Measurements from ENCODE around the gene LAGE3. TPM values are rescaled to one million over a fixed set of nuclear protein-coding genes. Genes with fewer than 3 reads are reported as not detected.

The LAGE3 gene
- total RNA-seq, 4 donors from 2014 or later: 3.0 to 28.4 (median 23.3) TPM; not detected in 1

DNA sequence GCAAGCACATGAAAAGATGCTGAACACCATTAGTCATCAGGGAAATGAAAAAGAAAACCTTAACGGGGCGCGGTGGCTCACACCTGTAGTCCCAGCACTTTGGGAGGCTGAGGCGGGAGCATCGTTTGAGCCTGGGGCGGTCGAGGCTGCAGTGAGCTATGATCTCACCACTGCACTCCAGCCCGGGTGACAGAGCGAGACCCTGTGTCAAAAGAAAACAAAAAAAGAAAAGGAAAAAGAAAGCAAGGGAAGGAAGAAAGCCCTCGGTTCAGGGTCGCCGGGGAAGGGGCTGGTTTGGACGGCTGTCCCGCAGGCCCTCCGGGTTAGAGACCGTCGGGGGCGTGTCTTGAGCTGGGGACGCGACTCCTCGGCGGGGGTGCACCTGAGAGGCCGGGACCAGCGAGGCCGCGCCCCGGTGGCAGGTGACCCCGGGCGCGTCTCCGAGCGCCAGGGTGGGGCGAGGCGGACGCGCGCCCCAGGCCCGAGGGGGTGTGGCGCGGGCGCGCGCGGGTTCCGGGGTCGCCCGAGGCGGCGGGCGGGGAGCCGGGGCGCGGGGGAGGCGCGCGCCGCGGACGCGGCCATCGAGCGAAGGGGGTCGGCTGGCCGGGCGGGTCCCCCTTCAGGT lies 21.5 kb downstream of the LAGE3 start:
- Histone ChIP-seq H3K9me3 (no peaks in the 10 kb centered on the region), H3K36me3 (no peaks in the 10 kb centered on the region), H3K4me1 (peaks cover 2 to 9% (median 6%) of the 10 kb centered on the region in 4 donors), H3K27ac (peak overlapping the region; percentile 65 to 91 (median 80)), H3K27me3 (no peaks in the 10 kb centered on the region), H3K4me3 (peak overlapping the region; percentile 23 to 78 (median 62))
- 0 to 39% methylated on average over 8 to 30 of the region's 65 CpGs for WGBS, 2 donors (ENCODE audit: low coverage in 1 of 2)
- intact Hi-C loops (cut with DNase I; ENCODE audit: low total_unique reads) (no loop called here), in situ Hi-C loops (cut with MboI; ENCODE audit: low pct_ligation_motif_present in 1 of 4, low pct_unique_long_range_greater_than_20kb in 1 of 4, low sequenced_read_pairs in 3 of 4) (no loop called here)
- DNase-seq: peak; percentile 72
- TF ChIP-seq EP300 (IDR thresholded peaks at IDR 0.05; ENCODE audit: low read depth) (no peak), POLR2A (IDR thresholded peaks at IDR 0.05) (no peak), POLR2AphosphoS5 (IDR thresholded peaks at IDR 0.05) (no peak)
- TF ChIP-seq, protein P1, sequence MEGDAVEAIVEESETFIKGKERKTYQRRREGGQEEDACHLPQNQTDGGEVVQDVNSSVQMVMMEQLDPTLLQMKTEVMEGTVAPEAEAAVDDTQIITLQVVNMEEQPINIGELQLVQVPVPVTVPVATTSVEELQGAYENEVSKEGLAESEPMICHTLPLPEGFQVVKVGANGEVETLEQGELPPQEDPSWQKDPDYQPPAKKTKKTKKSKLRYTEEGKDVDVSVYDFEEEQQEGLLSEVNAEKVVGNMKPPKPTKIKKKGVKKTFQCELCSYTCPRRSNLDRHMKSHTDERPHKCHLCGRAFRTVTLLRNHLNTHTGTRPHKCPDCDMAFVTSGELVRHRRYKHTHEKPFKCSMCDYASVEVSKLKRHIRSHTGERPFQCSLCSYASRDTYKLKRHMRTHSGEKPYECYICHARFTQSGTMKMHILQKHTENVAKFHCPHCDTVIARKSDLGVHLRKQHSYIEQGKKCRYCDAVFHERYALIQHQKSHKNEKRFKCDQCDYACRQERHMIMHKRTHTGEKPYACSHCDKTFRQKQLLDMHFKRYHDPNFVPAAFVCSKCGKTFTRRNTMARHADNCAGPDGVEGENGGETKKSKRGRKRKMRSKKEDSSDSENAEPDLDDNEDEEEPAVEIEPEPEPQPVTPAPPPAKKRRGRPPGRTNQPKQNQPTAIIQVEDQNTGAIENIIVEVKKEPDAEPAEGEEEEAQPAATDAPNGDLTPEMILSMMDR (IDR thresholded peaks at IDR 0.05): no peak

DNA sequence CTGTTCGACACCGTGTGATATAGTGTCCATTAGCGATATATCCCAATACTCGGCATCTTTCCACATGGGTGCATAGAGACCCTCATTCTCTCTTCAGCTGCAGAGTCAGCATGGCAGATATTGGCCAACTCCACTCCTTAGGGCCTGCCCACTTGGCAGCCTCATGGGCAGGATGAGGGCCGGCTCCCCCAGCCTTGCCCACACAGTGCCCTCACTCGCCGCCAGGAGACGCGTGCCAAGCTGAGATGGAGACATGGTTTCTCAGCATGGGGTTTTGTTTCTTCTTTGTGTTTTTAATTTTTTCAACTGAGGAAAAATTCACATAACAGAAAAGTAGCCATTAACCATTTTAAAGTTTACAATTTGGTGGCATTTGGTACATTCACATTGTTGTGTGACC lies 26.3 kb downstream of the LAGE3 start:
- DNase-seq: no peak
- WGBS, 2 donors (ENCODE audit: low coverage in 1 of 2): 83% methylated on average over 9 of the region's 9 CpGs; no CpG with 5 or more reads in 1 of the 2 donors

DNA sequence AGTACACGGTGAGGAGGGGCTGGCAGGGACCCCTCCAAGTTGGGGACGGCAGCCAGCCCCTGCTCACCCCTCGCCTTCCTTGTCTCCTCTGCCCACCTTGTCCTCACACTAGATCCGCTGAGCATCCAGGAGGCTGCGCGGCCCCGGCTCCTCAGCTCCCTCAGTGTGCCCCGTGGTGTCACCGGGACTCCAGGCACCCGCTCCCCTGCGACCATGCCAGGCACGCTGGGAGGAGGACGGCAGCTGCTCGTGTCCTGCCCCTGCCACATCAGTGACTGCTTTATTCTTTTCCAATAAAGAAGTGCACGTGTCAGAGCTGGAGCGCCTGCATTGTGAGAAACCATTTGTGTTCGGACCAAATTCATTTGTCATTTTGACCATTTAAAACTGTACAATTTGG lies 28.8 kb downstream of the LAGE3 start:
- DNase-seq: no peak
- H3K27me3 ChIP-seq: no peaks in the 10 kb centered on the region
- peaks cover 0 to 5% (median under 1%) of the 10 kb centered on the region in 4 donors for H3K4me1 ChIP-seq
- WGBS, 2 donors (ENCODE audit: low coverage in 1 of 2): 89% methylated on average over 17 of the region's 17 CpGs; no CpG with 5 or more reads in 1 of the 2 donors
- no peak overlapping the region for H3K27ac ChIP-seq
- no peaks in the 10 kb centered on the region for H3K36me3 ChIP-seq
- H3K9me3 ChIP-seq: no peaks in the 10 kb centered on the region
- in situ Hi-C loops (cut with MboI; ENCODE audit: low pct_ligation_motif_present in 1 of 4, low pct_unique_long_range_greater_than_20kb in 1 of 4, low sequenced_read_pairs in 3 of 4): no loop called here
- intact Hi-C loops (cut with DNase I; ENCODE audit: low total_unique reads): loop anchor here (5.0 kb wide), 1 partner anchor 43 kb away; the partner anchor contains the start of gene DNASE1L1
- no peak for TF ChIP-seq POLR2AphosphoS5 (IDR thresholded peaks at IDR 0.05)
- TF ChIP-seq POLR2A (IDR thresholded peaks at IDR 0.05): no peak
- TF ChIP-seq, protein P1 (IDR thresholded peaks at IDR 0.05): no peak
- TF ChIP-seq EP300 (IDR thresholded peaks at IDR 0.05; ENCODE audit: low read depth): no peak
- no peak overlapping the region for H3K4me3 ChIP-seq

More for the DNA sequence above, 26.3 kb downstream of the LAGE3 start:
- H3K36me3 ChIP-seq: no peaks in the 10 kb centered on the region
- intact Hi-C loops (cut with DNase I; ENCODE audit: low total_unique reads) (loop anchor here (5.0 kb wide), 1 partner anchor 46 kb away; the partner anchor contains the start of gene DNASE1L1), in situ Hi-C loops (cut with MboI; ENCODE audit: low pct_ligation_motif_present in 1 of 4, low pct_unique_long_range_greater_than_20kb in 1 of 4, low sequenced_read_pairs in 3 of 4) (no loop called here)
- H3K9me3 ChIP-seq: no peaks in the 10 kb centered on the region
- no peak overlapping the region for H3K4me3 ChIP-seq
- H3K4me1 ChIP-seq: no peaks in the 10 kb centered on the region
- TF ChIP-seq POLR2A (IDR thresholded peaks at IDR 0.05) (no peak), EP300 (IDR thresholded peaks at IDR 0.05; ENCODE audit: low read depth) (no peak), POLR2AphosphoS5 (IDR thresholded peaks at IDR 0.05) (no peak)
- TF ChIP-seq, protein P1 (IDR thresholded peaks at IDR 0.05): no peak
- no peaks in the 10 kb centered on the region for H3K27me3 ChIP-seq
- no peak overlapping the region for H3K27ac ChIP-seq

- Histone ChIP-seq H3K4me1 (peaks cover 0 to 12% (median 7%) of the 10 kb centered on the region in 4 donors), H3K9me3 (no peaks in the 10 kb centered on the region), H3K4me3 (no peak overlapping the region), H3K27ac (no peak overlapping the region), H3K27me3 (no peaks in the 10 kb centered on the region), H3K36me3 (no peaks in the 10 kb centered on the region)
- in situ Hi-C loops (cut with MboI; ENCODE audit: low pct_ligation_motif_present in 1 of 4, low pct_unique_long_range_greater_than_20kb in 1 of 4, low sequenced_read_pairs in 3 of 4) (no loop called here), intact Hi-C loops (cut with DNase I; ENCODE audit: low total_unique reads) (loop anchor here (5.0 kb wide), 1 partner anchor 42 kb away; the partner anchor contains the start of gene DNASE1L1)
- no peak for TF ChIP-seq POLR2A (IDR thresholded peaks at IDR 0.05)
- no peak for TF ChIP-seq POLR2AphosphoS5 (IDR thresholded peaks at IDR 0.05)
- TF ChIP-seq, protein P1 (IDR thresholded peaks at IDR 0.05): no peak
- no peak for TF ChIP-seq EP300 (IDR thresholded peaks at IDR 0.05; ENCODE audit: low read depth)
- DNase-seq: no peak
- 91% methylated on average over 18 of the region's 18 CpGs; no CpG with 5 or more reads in 1 of the 2 donors for WGBS, 2 donors (ENCODE audit: low coverage in 1 of 2)
These were observed 29.5 kb downstream of the LAGE3 start for GRCh38 chrX:154449618-154450017.
